LNCAP (cell line): ENCODE data around the gene TMUB1.
A peak's percentile ranks its signal among the peaks of the same experiment; 100 is the strongest.

Experiments used
- TF ChIP-seq, protein P1 (sequence below): fragments of 450-650 bp; IDR thresholded peaks from 2 replicates; pipeline ENCODE4 v1.5.1; 2017; ENCODE audit warnings: mild to moderate bottlenecking

The TMUB1 gene

DNA sequence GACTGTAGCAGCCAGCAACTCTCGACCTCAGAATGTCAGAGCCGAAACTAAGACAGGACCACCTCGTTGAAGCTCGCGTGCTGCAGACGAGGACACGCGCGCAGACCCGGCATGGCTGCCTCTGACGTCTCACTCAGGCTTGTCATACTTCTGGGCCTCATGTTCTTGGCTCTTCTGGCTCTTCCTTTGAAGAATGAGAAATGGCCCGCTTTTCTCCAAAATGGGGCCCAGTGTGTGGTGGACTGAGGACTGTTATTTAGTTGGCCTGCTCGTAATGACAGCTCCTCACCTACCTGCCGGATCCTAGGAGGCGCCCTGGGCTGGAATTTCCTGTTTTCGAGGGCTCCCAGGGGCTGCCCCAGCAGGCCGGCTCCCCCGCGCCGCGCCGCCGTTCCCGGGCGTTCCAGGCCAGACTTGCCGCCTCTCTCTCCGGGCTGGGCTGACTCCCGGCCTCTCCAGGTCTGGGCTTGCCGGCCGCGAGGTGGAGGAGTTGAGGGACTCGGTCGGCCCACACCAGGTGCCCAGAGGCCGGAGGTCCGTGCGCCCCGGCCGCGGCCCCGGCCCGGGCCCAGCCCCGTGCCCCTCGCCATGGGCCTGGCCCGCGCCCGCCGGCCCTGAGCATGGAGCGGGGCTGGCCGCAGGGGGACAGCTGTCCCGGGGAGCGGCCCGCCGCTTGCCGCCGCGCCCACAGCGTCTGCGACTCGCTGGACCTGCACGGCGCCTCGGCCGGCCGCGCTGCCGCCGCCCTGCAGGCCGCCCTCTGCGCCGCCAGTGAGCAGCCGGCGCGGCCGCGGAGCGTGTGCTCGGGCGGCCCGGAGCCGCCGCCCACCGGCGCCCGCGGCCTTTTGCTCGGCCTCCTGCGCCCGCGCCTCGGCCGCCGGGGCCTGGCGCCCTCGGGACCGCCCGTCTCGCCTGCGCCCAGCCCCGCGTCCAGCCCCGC lies 31.1 kb upstream of the TMUB1 start:
- TF ChIP-seq, protein P1, sequence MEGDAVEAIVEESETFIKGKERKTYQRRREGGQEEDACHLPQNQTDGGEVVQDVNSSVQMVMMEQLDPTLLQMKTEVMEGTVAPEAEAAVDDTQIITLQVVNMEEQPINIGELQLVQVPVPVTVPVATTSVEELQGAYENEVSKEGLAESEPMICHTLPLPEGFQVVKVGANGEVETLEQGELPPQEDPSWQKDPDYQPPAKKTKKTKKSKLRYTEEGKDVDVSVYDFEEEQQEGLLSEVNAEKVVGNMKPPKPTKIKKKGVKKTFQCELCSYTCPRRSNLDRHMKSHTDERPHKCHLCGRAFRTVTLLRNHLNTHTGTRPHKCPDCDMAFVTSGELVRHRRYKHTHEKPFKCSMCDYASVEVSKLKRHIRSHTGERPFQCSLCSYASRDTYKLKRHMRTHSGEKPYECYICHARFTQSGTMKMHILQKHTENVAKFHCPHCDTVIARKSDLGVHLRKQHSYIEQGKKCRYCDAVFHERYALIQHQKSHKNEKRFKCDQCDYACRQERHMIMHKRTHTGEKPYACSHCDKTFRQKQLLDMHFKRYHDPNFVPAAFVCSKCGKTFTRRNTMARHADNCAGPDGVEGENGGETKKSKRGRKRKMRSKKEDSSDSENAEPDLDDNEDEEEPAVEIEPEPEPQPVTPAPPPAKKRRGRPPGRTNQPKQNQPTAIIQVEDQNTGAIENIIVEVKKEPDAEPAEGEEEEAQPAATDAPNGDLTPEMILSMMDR, result no peak; the same call in 1 of the 2 replicates

DNA sequence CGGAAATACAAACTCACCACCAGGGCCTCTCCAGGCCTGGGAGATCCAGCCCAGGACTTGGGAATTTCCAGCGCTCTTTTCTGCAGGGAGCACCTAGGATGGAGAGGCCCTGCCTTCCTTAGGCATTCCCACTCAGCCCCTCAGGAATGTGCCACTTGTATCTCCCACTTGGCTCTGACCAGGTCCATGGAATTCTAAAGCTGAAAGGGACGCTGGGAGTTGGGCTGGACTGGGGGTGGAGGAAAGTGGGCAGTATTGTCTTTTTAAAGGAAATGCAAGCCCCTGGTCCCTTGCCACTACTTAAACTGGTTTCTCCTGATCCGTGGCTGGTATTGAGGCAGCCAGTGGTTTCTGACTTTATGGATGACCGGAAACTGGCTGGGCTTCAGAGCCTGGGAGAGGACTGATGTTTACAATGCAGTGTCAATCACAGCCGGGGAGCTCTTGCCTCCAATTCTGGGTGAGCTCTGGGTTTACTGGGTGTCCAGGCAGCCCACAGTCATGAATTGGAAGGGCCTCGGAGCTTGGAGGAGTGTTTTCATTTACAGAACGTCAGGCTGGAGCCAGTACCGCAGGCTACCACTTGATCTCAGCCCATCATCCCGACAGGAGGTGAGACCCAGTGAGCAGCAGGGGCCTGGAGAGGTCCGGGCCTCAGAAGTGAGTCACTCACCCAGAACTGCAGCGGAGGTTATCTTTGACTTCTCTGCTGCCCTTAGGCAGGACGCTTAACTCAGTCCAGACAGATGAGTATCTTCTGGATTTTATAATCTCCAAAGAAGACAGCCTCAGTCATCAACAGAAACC lies 30.3 kb upstream of the TMUB1 start:
- TF ChIP-seq, protein P1, result no peak

DNA sequence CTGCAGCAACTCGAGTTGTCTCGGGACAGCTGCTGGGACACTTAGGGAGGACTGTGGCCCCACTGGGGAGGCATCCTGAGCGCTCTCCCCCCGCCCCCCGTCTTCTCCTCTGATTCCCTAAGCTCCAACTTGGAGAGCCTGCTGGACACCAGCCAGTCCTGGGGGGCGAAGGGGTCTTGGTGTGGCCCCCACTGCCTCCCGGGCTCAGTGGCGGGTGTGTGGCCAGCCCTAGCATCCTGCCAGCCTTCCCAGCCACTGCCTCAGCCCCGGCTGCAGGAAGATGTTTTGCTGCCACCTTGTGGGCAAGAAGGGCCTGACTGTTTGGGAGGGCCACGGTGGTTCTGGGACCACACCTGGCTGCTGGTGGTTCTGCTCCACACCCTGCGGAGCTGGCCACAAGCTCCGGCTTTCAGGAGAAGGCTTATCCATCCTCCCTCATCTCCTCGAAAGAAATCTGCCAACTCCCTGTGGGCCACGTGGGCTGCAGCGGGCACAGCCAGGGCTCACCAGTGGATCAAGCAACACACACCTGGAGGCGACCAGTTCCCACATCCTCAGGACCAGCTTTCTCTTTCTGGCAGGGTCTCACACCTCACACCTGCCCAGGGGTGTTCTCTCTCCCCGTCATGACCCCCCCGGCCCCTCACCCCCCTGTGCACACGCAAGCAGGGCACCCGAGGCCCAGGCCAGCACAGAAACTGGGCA lies 27.8 kb upstream of the TMUB1 start:
- TF ChIP-seq, protein P1, result peak; percentile 92

DNA sequence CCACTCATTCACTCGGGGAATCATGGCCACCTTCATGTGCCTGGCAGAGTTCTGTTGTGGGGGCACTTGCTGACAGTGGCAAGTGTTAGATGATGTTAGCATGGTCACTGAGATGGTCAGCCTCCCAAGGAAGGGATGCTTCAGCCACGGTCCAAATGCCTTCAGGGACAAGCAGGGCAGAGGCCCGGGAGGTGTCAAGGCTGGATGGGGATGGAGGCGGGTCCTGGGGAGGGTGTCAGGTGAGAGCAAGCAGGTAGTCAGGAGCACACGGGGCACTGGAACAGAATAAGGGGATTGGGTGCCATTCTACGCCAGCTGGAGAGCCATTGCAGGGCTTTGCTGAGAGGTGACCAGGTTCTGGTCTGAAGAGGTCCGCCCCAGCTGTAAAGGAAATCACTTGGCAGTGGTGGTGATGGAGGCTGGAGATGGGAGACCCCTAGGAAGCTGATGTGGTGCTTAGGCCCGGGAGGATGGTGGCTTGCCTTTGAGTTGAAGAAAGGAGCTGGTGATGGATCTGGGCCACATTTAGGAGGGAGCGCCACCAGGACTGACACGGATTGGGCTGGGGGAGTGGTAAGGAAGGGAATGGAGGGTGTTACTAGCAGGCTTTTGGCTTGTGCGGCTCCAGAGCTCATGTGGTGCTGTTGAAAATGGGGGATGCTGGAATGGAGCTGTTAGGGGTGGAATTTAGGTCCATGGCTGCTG lies 27.1 kb upstream of the TMUB1 start:
- TF ChIP-seq, protein P1, result no peak

DNA sequence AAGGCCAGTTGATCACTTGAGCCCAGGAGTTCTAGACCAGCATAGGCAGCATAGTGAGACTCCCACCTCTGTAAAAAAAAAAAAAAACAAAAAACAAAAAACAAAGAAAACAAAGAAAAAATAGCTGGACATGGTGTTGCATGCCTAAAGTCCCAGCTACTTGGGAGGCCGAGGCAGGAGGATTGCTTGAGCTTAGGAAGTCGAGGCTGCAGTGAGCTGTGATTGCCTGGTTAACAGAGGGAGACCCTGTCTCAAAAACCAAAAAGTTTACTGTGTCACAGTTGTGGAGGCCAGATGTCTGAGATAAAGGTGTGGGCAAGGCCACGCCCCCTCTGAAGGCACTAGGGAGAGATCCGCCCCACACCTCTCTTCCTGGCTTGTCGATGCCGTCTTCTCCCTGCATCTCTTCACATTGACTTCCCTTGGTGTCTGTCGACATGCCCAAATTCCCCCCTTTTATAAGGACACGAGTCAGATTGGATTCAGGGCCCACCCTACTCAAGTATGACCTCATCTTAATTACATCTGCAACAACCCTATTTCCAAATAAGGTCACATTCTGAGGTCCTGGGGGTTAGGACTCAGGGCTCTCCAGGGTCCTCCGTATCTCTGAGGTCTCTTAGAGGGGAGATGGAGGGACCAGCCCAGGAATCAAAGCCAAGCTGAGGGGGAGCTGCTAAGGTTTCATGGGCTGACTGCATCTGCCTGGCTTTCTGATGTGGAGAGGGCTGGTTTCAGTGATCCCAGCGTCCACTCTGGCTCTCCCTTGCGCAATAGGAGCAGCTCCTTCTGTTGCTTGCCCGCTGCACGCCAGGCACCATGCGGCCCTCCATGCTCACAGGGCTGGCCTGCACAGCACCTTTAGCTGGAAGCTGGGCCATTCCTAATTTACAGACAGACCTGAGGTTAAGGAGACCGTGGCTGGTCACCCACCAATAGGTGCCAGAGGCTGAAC lies 26.1 kb upstream of the TMUB1 start:
- TF ChIP-seq, protein P1, result no peak

DNA sequence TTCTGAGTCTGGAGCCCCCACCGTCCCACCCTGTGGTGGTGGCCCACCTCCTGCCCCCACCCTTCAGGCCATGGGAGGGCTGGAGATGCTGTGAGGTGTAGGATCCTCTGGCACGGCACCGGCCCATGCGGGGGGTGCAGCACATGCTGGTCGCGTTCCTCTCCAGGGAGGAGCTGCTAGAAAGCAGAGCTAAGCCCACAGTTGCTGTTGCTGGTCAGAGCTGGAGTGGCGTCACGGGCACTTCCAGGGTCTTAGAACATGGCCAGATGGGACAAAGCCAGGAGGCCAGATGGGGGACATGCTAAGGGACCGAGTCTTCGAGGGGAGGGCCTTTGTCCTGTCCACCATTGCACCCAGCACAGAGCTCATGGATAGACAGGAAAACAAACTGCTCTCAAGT lies 24.6 kb upstream of the TMUB1 start:
- TF ChIP-seq, protein P1, result no peak
